Measurements from ENCODE around the gene TBXT. TPM values are rescaled to one million over a fixed set of nuclear protein-coding genes. Genes with fewer than 3 reads are reported as not detected.
"Not testable (repeated sequence)": the region's sequence is repeated elsewhere in the genome, so short reads cannot be mapped to it uniquely, and the experiment has no call there.

The TBXT gene
- total RNA-seq, 1 donor = not detected

DNA sequence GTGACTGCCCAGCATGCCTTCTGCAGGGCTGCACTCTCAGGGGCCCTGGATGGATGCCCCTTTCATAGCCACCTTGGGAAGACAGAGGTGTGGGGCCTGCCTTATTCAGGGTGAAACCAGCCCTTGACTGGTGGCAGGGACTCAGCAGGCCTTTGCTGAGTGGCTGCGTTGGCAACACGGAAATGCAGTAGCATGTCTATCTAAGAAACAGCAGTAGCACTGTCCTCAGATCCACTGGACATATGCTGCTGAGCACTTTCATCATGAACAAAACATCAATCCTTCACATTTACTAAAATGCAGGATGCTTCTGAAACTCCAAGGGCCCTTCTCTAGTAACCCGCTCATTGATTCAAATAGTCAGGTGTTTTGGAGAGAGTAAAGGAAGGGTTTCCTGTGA is 4.9 kb upstream of the TBXT start:
- no peak for DNase-seq (ENCODE audit: low read depth in 2 of 3, low spot score in 2 of 3)

GRCh38 chr6:166169549-166170421 is 2.1 kb upstream of the TBXT start:
- no peak for DNase-seq (ENCODE audit: low read depth in 2 of 3, low spot score in 2 of 3)

DNA sequence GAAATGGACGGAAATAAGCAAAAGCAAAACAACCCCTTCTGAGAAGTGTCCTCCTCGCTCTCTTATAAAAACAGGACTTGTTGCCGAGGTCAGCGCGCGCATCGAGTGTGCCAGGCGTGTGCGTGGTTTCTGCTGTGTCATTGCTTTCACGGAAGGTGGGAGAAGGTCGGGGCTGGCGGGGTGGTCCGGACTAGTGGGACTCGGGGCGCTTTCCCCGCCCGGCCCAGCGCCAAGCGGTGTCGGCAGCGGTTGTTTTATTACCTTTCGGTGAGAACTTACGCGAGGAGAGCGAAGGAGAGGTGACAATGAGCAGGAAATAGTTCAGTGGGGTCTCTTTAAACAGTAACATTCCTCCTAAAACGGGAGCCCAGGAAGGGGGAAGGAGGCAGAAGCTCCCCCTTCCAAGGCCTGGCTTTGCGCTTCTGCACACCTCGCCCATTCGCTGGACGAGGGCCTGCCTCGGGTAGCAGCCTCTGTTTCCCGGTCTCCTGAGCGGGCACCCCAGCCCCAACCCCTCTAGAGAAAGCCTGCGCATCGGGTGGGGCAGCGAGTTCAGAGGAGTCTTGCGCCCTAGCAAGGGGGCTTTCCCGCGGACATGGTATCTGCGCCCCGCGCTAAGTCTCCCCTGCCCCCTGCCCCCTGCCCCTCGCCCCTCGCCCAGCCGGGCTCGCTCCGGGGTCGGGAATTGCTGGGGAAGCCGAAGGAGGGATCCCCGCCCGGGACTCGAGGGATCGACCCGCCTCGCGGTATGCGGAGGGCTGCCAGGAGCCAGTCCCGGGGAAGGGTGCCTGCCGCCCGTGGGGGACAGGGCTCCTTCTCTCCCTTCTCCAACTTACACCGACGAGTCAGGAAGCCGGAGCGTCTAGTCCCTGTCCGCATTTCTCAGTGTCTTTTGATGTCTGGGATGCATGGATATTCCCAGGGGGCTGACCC is 1.2 kb upstream of the TBXT start:
- DNase-seq (ENCODE audit: low read depth in 2 of 3, low spot score in 2 of 3) = peak in 2 of 3 donors; percentile 30 to 52

DNA sequence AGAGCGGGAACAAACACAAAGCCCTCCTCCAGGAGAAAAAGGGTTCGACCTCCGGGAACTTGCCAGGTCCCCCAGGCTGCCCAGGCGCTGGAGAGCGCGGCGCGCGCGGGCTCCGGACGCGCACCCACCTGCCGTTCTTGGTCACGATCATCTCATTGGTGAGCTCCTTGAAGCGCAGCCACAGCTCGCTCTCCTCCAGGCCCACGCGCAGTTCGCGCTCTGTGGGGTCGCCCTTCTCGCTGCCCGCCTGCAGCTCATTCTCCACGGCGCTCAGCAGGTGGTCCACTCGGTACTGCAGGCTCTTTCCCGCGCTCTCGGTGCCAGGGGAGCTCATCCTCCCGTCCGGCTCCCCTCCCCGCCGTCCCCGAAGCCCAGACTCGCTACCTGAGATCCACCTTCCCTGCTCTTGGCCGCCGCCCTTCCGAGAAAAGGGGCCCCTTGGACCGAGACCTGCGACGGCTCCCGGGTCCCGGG is 356 bp downstream of the TBXT start:
- DNase-seq (ENCODE audit: low read depth in 2 of 3, low spot score in 2 of 3) = no peak

DNA sequence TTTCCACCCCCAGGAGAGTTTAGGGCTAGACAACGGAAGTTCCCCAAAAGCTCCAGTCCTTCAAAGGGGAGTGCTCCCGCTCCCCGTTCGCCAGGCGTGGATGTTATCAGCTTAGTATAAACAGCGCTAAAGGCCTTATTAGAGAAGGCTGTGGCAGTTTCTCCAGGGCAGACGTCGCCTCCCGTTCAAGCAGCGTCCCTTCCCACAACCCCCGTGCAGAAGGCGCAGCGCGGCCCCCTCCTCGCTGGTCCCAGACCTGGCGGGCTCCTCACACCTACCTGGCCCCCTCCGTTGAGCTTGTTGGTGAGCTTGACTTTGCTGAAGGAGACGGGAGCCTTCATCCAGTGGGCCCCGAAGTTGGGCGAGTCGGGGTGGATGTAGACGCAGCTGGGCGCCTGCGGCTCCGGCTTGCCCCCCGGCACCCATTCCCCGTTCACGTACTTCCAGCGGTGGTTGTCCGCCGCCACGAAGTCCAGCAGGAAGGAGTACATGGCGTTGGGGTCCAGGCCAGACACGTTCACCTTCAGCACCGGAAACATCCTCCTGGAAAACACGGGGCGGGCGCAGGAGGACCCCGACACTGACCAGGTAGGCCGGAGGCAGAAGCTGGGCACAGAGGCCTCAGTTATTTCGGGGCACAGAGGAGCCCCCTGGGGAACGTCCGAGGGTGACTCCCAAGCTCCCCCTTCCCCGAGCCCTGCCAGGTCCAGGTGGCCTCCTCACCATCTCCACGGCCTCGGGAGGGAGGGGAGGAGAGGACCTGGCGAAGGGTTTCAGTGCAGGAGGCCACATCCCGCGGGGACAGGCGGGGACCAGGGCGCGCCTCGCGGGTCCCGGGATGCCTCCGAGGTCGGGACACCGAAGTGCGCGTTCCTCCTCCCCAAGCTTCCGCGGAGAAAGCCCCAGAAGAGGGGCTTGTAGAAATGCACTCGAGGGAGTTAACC is 1.1 kb downstream of the TBXT start:
- no peak for DNase-seq (ENCODE audit: low read depth in 2 of 3, low spot score in 2 of 3)

DNA sequence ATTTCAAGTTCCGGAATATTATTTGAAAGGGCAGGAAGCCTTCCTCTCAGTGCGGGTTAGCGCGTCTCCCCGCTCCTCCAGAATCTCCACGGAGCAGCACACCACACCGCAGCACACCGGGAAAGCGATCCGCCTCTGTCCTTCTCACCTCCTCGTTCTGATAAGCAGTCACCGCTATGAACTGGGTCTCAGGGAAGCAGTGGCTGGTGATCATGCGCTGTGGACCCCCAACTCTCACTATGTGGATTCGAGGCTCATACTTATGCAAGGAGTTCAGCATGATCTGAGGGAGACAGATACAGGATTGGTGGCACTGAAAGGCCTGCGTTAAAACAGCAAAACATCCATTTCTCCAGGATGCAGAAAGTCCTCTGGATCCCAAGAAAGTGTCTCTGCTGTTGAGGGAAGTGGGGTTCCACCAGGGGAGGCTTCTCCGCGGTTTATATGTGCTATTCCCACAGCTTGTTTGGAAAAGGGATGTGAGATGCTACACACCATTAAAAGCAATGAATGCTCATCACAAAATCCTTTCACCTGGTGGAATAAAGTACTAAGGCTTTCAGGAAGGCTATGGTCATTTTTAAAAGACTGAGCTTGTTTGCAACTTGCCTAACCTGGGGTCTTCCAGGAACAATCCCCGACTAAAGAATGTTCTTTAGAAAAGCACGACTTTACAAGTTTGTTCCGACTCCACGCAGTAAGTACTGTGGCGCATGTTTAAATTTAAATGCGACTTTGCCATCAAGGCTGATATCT is 1.9 kb downstream of the TBXT start:
- DNase-seq (ENCODE audit: low read depth in 2 of 3, low spot score in 2 of 3) = no peak

- no peak for DNase-seq (ENCODE audit: low read depth in 2 of 3, low spot score in 2 of 3)
These were observed 4.9 kb downstream of the TBXT start for GRCh38 chr6:166162599-166163342.

- no peak for DNase-seq (ENCODE audit: low read depth in 2 of 3, low spot score in 2 of 3)
These were observed 9.6 kb downstream of the TBXT start for GRCh38 chr6:166157930-166158617.

- DNase-seq (ENCODE audit: low read depth in 2 of 3, low spot score in 2 of 3) = no peak
These were observed 10.7 kb downstream of the TBXT start for GRCh38 chr6:166156942-166157341.

DNA sequence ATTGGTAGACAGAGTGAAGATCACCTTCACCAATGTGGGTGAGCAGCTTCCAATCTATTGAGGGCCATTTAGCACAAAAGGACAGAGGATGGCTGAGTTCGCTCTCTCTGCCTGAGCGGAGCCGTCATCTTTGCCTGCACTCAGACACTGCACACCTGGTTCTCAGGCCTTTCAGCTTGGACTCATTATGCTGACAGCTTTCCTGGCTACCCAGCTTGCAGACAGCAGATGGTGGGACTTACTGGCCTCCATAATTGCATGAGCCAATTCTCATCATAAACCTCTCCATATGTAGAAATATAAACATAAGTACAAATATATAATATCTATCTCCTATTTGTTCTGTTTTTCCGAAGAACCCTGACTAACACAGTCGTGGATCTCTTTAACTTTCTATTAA is 13.7 kb downstream of the TBXT start:
- DNase-seq (ENCODE audit: low read depth in 2 of 3, low spot score in 2 of 3) = no peak

DNA sequence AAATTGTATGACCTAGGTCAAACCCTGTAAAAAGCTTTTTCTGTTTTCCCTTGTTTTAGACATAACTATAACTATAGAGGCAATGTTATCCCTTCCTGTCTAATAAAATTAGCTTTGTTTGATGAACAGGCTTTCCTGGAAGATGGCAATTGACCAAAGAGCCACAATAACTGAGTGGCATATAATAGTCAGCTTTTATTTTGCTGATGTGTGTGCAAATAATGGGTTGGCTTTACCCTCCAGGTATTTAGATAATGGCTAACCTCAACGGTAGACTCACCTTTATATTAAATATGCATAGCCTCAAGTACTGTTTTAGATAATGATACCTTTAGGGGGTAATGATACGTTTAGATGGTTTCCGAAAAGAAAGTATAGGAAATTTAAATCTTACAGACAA is 15.0 kb downstream of the TBXT start:
- DNase-seq (ENCODE audit: low read depth in 2 of 3, low spot score in 2 of 3) = no peak

DNA sequence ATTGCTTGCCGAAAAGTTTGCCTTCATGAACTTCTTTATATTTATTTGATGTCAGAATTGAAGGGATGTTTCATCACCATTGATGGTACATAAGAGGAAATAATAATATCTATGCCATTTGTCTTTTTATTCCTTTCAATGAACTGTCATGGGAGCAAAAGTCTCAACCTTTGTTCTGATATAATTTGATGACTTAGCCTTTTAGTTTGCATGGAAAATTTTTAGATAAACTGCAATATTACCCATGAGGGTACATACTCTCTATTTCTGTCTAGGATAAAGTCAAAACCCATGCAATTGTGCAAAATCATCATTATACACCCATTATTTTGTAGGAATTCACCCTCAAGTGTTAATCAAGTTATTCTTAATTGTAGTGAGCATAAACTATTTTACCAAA is 15.9 kb downstream of the TBXT start:
- DNase-seq (ENCODE audit: low read depth in 2 of 3, low spot score in 2 of 3) = no peak

GRCh38 chr6:166145751-166146150 is 21.9 kb downstream of the TBXT start:
- no peak for DNase-seq (ENCODE audit: low read depth in 2 of 3, low spot score in 2 of 3)

GRCh38 chr6:166143011-166143410 is 24.6 kb downstream of the TBXT start:
- no peak for DNase-seq (ENCODE audit: low read depth in 2 of 3, low spot score in 2 of 3)

DNA sequence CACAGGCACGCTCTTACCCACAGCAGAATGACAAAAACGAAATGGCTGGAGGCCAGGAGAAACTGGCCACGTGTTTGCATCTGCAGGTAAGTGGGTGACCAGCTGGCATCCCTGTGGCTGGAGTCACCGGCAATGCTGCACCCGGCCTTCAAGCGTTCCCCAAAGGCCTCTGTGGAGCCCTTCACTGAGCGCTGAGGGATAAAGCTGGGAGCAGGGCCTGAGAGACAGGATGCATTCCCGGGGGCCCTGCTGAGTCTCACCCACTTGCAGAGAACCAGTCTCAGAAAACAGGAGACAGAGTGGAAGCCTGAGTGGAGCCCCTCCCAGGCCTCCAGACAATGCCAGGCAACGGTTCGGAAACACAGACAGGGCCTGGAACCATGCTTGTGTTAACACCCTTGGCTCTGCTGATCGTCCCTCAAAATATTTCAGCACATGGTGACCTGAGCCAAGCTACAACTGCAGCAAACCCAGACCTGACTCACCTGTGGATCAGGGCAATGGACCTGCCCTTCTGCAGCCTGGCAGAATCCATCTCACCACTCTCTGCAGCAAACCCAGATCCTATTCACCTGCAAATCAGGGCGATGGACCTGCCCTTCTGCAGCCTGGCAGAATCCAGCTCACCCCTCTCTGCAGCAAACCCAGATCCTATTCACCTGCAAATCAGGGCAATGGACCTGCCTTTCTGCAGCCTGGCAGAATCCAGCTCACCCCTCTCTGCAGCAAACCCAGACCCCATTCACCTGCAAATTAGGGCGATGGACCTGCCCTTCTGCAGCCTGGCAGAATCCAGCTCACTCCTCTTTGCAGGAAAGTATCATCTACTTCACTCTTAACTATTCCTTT is 39.8 kb downstream of the TBXT start:
- no peak for DNase-seq (ENCODE audit: low read depth in 2 of 3, low spot score in 2 of 3)

GRCh38 chr6:166123115-166123514 is 44.5 kb downstream of the TBXT start:
- not testable (repeated sequence) for DNase-seq (ENCODE audit: low read depth in 2 of 3, low spot score in 2 of 3)

GRCh38 chr6:166121726-166122125 is 45.9 kb downstream of the TBXT start:
- no peak for DNase-seq (ENCODE audit: low read depth in 2 of 3, low spot score in 2 of 3)
